Tibial nerve (tissue), 4 donors: ENCODE measurements around the gene ARHGEF37. TPM values are rescaled to one million over a fixed set of nuclear protein-coding genes. Genes with fewer than 3 reads are reported as not detected.

ENCODE experiments used
- DNase-seq, 2 donors: peaks; one replicate each; pipeline ENCODE4 v3.0.0-alpha.2; 2019; ENCODE audit warnings: low spot score in 2 of 2
- H3K27ac ChIP-seq, 4 donors: fragments of 200-600 bp; sonication (generic) in 3 of 4; one replicate each; pipeline ENCODE4 v1.5.1; 2017 to 2019; ENCODE audit warnings: mild to moderate bottlenecking in 1 of 4
- H3K27me3 ChIP-seq, 2 donors: fragments of 200-600 bp; sonication (generic) in 1 of 2; one replicate each; pipeline versions ENCODE4 v1.5.1 to v1.6.0; 2017 to 2019
- H3K36me3 ChIP-seq, 3 donors: fragments of 200-600 bp; sonication (generic); one replicate each; pipeline ENCODE4 v1.5.1; 2018 to 2019
- H3K4me1 ChIP-seq, 4 donors: fragments of 200-600 bp; sonication (generic) in 3 of 4; one replicate each; pipeline ENCODE4 v1.5.1; 2017 to 2019
- H3K4me3 ChIP-seq, 4 donors: fragments of 200-600 bp; sonication (generic) in 3 of 4; one replicate each; pipeline ENCODE4 v1.5.1; 2017 to 2019; ENCODE audit warnings: mild to moderate bottlenecking in 1 of 4, moderate library complexity in 1 of 4
- H3K9me3 ChIP-seq, 4 donors: fragments of 200-600 bp; sonication (generic) in 3 of 4; one replicate each; pipeline ENCODE4 v1.5.1; 2017 to 2019
- CTCF ChIP-seq, 5 experiments: fragments of 200-600 bp in 3 of 5; fragments of 450-650 bp in 2 of 5; sonication (generic) in 3 of 5; IDR thresholded peaks; one replicate each; pipeline ENCODE4 v1.5.1; 2016 to 2019; ENCODE audit warnings: antibody characterized with exemption in 5 of 5, mild to moderate bottlenecking in 3 of 5, moderate library complexity in 2 of 5
- EP300 ChIP-seq, 2 donors: sonication (generic); formaldehyde crosslinking; IDR thresholded peaks; one replicate each; pipeline ENCODE4 v1.6.1; 2017; ENCODE audit warnings: antibody characterized with exemption in 2 of 2, mild to moderate bottlenecking in 1 of 2
- POLR2A ChIP-seq, 2 donors: fragments of 450-650 bp; IDR thresholded peaks; one replicate each; pipeline ENCODE4 v1.6.1; 2017; ENCODE audit warnings: antibody characterized with exemption in 2 of 2, mild to moderate bottlenecking in 2 of 2, moderate library complexity in 2 of 2
- WGBS, 2 donors: methylation state at CpG; one replicate each; pipeline ENCODE4 v1.1.5; 2018; 5-methylcytosine and 5-hydroxymethylcytosine counted together
- total RNA-seq, 4 donors: library from RNA; depleted of rRNA; stranded (reverse); fragments of >200 nt; gene quantifications; one replicate each; pipeline ENCODE4 v1.1.0, GENCODE V29; 2016

ARHGEF37 gene
- total RNA-seq, 4 donors from 2014 or later, result 28.8 to 73.7 (median 62.7) TPM

GRCh38 chr5:149657324-149657723 is 76.0 kb downstream of the ARHGEF37 start:
- no peaks in the 10 kb centered on the region for H3K4me1 ChIP-seq
- no peaks in the 10 kb centered on the region for H3K9me3 ChIP-seq
- no peak overlapping the region for H3K27ac ChIP-seq
- no peak overlapping the region for H3K4me3 ChIP-seq
- no peaks in the 10 kb centered on the region for H3K27me3 ChIP-seq
- TF ChIP-seq POLR2A (IDR thresholded peaks at IDR 0.05), result no peak
- no peak for TF ChIP-seq EP300 (IDR thresholded peaks at IDR 0.05)
- no peak for TF ChIP-seq CTCF (IDR thresholded peaks at IDR 0.05)
- DNase-seq, result no peak
- no peaks in the 10 kb centered on the region for H3K36me3 ChIP-seq
- WGBS, 2 donors, result 80 to 89% methylated on average over 2 of the region's 2 CpGs

GRCh38 chr5:149658299-149658698 is 77.0 kb downstream of the ARHGEF37 start:
- Histone ChIP-seq H3K4me3 (no peak overlapping the region), H3K27me3 (no peaks in the 10 kb centered on the region), H3K9me3 (no peaks in the 10 kb centered on the region), H3K27ac (no peak overlapping the region), H3K4me1 (no peaks in the 10 kb centered on the region), H3K36me3 (no peaks in the 10 kb centered on the region)
- DNase-seq, result no peak
- TF ChIP-seq CTCF (IDR thresholded peaks at IDR 0.05) (no peak), POLR2A (IDR thresholded peaks at IDR 0.05) (no peak), EP300 (IDR thresholded peaks at IDR 0.05) (no peak)
- WGBS, 2 donors, result 65 to 91% methylated on average over 1 of the region's 1 CpG

- WGBS, 2 donors, result 36 to 39% methylated on average over 1 of the region's 1 CpG
- no peak for DNase-seq
- no peak overlapping the region for H3K4me3 ChIP-seq
- H3K36me3 ChIP-seq, result no peaks in the 10 kb centered on the region
- no peak overlapping the region for H3K27ac ChIP-seq
- no peak for TF ChIP-seq CTCF (IDR thresholded peaks at IDR 0.05)
- no peak for TF ChIP-seq POLR2A (IDR thresholded peaks at IDR 0.05)
- TF ChIP-seq EP300 (IDR thresholded peaks at IDR 0.05), result no peak
- H3K9me3 ChIP-seq, result peaks cover 0 to 18% (median 4%) of the 10 kb centered on the region in 4 donors
- H3K27me3 ChIP-seq, result no peaks in the 10 kb centered on the region
- H3K4me1 ChIP-seq, result no peaks in the 10 kb centered on the region
Measured at GRCh38 chr5:149664083-149664482, 82.8 kb downstream of the ARHGEF37 start.

GRCh38 chr5:149664666-149665415 is 83.5 kb downstream of the ARHGEF37 start:
- 69 to 80% methylated on average over 11 of the region's 11 CpGs for WGBS, 2 donors

More at GRCh38 chr5:149664666-149665415, 83.5 kb downstream of the ARHGEF37 start:
- Histone ChIP-seq H3K27ac (no peak overlapping the region), H3K4me3 (no peak overlapping the region), H3K36me3 (no peaks in the 10 kb centered on the region), H3K9me3 (peaks cover 0 to 18% (median 4%) of the 10 kb centered on the region in 4 donors), H3K4me1 (no peaks in the 10 kb centered on the region), H3K27me3 (no peaks in the 10 kb centered on the region)
- TF ChIP-seq EP300 (IDR thresholded peaks at IDR 0.05) (no peak), POLR2A (IDR thresholded peaks at IDR 0.05) (no peak), CTCF (IDR thresholded peaks at IDR 0.05) (no peak)
- no peak for DNase-seq
